Type B pancreatic cell (in vitro differentiated cells): ENCODE measurements around the gene FLRT1. TPM values are rescaled to one million over a fixed set of nuclear protein-coding genes. Genes with fewer than 3 reads are reported as not detected.

Source experiments
- DNase-seq: peaks from one replicate; pipeline ENCODE4 v3.0.0; 2021; ENCODE audit warnings: mixed read lengths; ENCODE audit not compliant: unreplicated experiment; ENCODE audit errors: extremely low spot score
- H3K27ac Mint-ChIP-seq: 2 replicates; pipeline ENCODE4 v1.8.0; 2021; ENCODE audit warnings: mild to moderate bottlenecking, mixed read lengths
- H3K27me3 Mint-ChIP-seq: 2 replicates; pipeline ENCODE4 v1.8.0; 2021; ENCODE audit warnings: mixed read lengths
- H3K36me3 Mint-ChIP-seq: 2 replicates; pipeline ENCODE4 v1.8.0; 2021; ENCODE audit warnings: mixed read lengths
- H3K4me1 Mint-ChIP-seq: one replicate; pipeline ENCODE4 v1.8.0; 2021; ENCODE audit warnings: mixed read lengths; ENCODE audit not compliant: unreplicated experiment
- H3K4me3 Mint-ChIP-seq: 2 replicates; pipeline ENCODE4 v1.8.0; 2021; ENCODE audit warnings: mild to moderate bottlenecking, mixed read lengths
- H3K9me3 Mint-ChIP-seq: 2 replicates; pipeline ENCODE4 v1.8.0; 2021; ENCODE audit warnings: mixed read lengths
- total RNA-seq: library from RNA; stranded (reverse); gene quantifications from 2 replicates; pipeline ENCODE4 v1.2.1, GENCODE V29; 2021; ENCODE audit warnings: low replicate concordance
- TF ChIP-seq, protein P1 (sequence below): fragments of 200-600 bp; sonication (generic); conservative IDR thresholded peaks from 2 replicates; pipeline ENCODE4 v1.5.0; 2021; ENCODE audit warnings: antibody characterized with exemption, mild to moderate bottlenecking

FLRT1 gene
- total RNA-seq, 1 donor from 2014 or later, result 3.0 TPM

DNA sequence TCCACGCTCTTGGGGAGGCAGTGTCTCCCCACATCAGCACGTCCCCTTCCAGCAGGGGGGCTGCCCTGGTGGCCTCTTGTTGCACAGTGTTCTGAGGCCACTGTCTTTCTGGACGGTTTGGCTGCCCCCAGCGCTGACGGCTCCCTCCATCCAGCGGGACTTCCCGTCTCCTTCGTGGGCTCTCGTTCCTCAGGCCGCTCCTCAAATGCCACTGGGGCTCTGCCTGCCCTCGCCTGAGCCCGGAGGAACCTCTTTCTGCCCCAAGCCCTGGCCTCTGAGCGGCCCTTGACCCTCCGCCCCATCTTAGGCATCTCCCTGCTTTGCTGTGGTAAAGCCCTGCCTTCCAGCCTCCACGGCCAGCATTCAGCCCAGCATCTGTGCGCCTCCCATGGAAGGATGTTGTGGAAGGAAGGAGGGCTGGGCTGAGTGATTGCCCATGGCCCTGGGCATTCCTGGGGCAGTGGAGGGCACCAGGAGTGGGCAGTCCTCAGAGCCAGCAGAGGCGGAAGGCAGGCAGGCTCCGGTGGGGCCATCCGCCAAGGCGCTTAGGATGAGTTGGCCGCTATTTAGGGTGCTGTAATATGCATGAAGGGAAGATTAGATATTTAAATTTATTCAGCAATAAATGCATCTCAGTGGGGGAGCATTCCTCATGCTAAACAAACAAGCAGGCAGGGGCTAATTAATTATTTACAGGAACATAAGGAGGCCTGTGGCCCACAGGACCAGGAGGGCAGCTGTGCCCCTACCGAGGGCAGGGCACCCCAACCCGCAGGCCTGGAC, 31.7 kb upstream of the FLRT1 start:
- H3K9me3 Mint-ChIP-seq, result no peaks in the 10 kb centered on the region
- no peak overlapping the region for H3K4me3 Mint-ChIP-seq
- H3K4me1 Mint-ChIP-seq, result peaks cover 32% of the 10 kb centered on the region
- no peaks in the 10 kb centered on the region for H3K36me3 Mint-ChIP-seq
- no peak overlapping the region for H3K27ac Mint-ChIP-seq
- TF ChIP-seq, protein P1, sequence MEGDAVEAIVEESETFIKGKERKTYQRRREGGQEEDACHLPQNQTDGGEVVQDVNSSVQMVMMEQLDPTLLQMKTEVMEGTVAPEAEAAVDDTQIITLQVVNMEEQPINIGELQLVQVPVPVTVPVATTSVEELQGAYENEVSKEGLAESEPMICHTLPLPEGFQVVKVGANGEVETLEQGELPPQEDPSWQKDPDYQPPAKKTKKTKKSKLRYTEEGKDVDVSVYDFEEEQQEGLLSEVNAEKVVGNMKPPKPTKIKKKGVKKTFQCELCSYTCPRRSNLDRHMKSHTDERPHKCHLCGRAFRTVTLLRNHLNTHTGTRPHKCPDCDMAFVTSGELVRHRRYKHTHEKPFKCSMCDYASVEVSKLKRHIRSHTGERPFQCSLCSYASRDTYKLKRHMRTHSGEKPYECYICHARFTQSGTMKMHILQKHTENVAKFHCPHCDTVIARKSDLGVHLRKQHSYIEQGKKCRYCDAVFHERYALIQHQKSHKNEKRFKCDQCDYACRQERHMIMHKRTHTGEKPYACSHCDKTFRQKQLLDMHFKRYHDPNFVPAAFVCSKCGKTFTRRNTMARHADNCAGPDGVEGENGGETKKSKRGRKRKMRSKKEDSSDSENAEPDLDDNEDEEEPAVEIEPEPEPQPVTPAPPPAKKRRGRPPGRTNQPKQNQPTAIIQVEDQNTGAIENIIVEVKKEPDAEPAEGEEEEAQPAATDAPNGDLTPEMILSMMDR, result no peak
- no peak for DNase-seq
- peaks cover 22% of the 10 kb centered on the region for H3K27me3 Mint-ChIP-seq

DNA sequence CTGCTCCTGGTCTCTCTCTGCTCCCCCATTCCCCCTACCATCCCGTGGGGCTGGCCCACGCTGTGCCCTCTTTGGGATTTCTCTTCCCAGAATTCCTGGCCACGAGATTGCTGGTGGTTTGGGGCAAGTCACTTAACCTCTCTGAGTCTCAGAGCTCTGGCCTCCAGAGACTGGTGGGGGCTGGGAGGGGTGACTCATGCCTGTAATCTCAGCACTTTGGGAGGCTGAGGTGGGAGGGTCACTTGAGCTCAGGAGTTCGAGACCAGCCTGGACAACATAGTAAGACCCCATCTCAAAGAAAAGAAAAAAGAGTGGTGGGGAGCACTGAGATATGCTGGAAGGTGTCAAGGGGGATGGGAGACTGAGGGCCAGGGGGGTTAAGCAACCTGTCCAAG, 31.1 kb upstream of the FLRT1 start:
- TF ChIP-seq, protein P1, result no peak
- H3K27me3 Mint-ChIP-seq, result peaks cover 22% of the 10 kb centered on the region
- no peak for DNase-seq
- no peak overlapping the region for H3K4me3 Mint-ChIP-seq
- no peak overlapping the region for H3K27ac Mint-ChIP-seq
- peaks cover 33% of the 10 kb centered on the region for H3K4me1 Mint-ChIP-seq
- no peaks in the 10 kb centered on the region for H3K36me3 Mint-ChIP-seq
- H3K9me3 Mint-ChIP-seq, result no peaks in the 10 kb centered on the region

DNA sequence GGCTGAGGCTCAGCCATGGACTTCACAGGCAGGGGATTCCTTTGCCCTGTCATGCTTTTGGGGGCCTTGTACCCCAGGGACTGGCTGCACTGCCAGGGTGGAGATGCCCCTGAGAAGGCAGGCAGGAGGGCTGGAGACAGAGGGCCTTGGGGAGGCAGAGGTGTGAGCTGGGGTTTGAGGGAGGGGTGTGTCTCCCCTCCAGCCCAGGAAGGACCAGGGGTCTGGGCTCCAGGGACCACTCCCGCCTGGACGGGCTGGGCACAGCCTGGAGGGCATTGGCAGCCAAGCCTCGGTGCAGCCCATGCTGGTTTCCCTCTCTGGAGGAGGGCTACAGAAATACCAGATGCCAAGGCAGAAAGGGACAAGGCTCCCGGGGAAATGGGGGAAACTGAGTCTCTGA, 30.0 kb upstream of the FLRT1 start:
- DNase-seq, result no peak
- H3K9me3 Mint-ChIP-seq, result no peaks in the 10 kb centered on the region
- peaks cover 33% of the 10 kb centered on the region for H3K4me1 Mint-ChIP-seq
- peaks cover 22% of the 10 kb centered on the region for H3K27me3 Mint-ChIP-seq
- no peak overlapping the region for H3K27ac Mint-ChIP-seq
- TF ChIP-seq, protein P1, result no peak
- H3K4me3 Mint-ChIP-seq, result no peak overlapping the region
- H3K36me3 Mint-ChIP-seq, result no peaks in the 10 kb centered on the region

DNA sequence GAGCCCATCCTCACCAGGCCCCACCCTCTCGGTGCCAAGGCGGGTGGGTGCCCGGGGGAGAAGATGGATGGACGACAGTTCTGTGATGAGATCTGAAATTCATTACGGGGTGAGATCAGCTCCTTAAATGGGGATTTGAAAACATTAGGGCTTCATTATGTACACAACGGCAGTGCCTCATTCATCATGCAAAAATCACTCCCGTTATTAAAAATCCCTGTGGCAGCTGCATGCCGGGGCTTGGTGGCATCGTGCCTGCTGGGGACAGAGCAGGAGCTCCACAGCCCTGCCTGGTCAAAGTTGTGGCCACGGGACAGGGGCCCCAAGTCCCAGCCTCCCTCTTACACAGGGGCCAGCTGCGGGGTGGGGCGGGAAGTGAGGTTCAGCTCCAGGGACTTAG, 29.3 kb upstream of the FLRT1 start:
- Mint-ChIP-seq H3K27me3 (peaks cover 22% of the 10 kb centered on the region), H3K4me1 (peaks cover 33% of the 10 kb centered on the region), H3K9me3 (no peaks in the 10 kb centered on the region), H3K27ac (peak overlapping the region; percentile 53), H3K36me3 (no peaks in the 10 kb centered on the region), H3K4me3 (peak overlapping the region; percentile 57)
- TF ChIP-seq, protein P1, result no peak
- no peak for DNase-seq

DNA sequence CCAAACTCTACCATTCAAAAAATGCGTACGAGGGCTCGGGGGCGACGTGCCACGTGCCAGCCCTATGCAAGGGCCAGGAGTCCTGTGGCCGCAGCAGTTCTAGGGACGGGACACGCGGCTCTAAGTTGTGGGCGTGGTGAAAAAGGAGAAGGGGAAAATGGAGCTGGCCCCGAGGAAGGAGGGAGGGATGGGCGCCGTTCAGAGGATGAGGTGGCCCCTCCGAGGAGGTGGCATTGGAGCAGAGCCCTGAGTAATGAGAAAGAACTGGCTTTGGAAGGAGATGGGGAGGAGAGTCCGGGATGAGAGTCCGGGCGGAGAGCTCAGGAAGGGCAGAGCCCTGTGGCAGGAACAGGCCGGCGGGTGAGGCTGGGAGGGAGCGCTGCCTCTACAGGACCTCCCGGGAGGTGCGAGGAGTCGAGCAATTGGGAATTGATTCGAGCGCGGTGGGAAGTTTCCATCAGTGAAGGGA, 28.5 kb upstream of the FLRT1 start:
- H3K27ac Mint-ChIP-seq, result peak overlapping the region; percentile 22
- H3K4me3 Mint-ChIP-seq, result peak overlapping the region; percentile 82
- no peaks in the 10 kb centered on the region for H3K36me3 Mint-ChIP-seq
- peaks cover 22% of the 10 kb centered on the region for H3K27me3 Mint-ChIP-seq
- TF ChIP-seq, protein P1, result no peak
- no peak for DNase-seq
- peaks cover 28% of the 10 kb centered on the region for H3K4me1 Mint-ChIP-seq
- H3K9me3 Mint-ChIP-seq, result no peaks in the 10 kb centered on the region
